HG02938 (cell line): Measurements from ENCODE around the gene JPT2.
A peak's percentile ranks its signal among the peaks of the same experiment; 100 is the strongest.
"Not testable (repeated sequence)": the region's sequence is repeated elsewhere in the genome, so short reads cannot be mapped to it uniquely, and the experiment has no call there.

Source experiments
- ATAC-seq: cut with Tn5 transposase; IDR thresholded peaks from one replicate; pipeline ENCODE4 v1.9.1; 2021; ENCODE audit warnings: mild to moderate bottlenecking, moderate library complexity; ENCODE audit not compliant: unreplicated experiment

JPT2 gene

GRCh38 chr16:1705688-1706385 lies 27.8 kb downstream of the JPT2 start, which contains the start of gene MAPK8IP3:
Gene MAPK8IP3, plus strand, starts transcription at chr16:1706195. Its CDS starts 145 bp downstream, at chr16:1706340.
- peak; percentile 69 for ATAC-seq

- peak; percentile 12 for ATAC-seq
Observed at GRCh38 chr16:1706386-1707192, 28.5 kb downstream of the JPT2 start.

DNA sequence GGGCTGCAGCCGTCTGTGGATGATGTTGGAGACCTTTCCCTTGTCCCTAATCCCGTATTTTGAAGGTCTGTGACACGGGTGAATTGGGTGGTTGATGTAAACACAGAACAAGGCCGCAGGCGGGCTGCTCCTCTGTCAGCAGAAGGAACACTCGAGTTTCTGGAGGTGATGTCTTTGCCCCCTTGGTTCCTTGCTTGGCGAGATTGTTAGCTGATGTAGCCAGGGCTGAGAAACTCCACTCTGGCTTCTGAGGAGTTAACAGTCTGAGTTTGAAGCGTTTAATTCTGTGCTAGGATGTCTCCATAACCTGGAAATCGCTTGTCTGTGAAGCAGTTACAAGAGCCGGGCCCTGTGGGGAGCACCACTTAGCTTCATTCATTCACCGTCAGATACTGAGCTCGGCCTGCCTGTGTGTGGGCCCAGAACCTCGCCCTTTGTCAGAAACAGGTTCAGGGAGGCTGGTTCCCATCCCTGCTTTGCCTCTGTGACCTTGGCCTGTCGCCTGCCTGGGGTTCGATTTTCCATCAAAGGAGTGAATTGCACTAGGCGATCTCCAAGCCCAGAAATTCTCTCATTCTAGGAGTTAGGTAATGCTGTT lies 29.2 kb downstream of the JPT2 start:
- ATAC-seq: no peak

DNA sequence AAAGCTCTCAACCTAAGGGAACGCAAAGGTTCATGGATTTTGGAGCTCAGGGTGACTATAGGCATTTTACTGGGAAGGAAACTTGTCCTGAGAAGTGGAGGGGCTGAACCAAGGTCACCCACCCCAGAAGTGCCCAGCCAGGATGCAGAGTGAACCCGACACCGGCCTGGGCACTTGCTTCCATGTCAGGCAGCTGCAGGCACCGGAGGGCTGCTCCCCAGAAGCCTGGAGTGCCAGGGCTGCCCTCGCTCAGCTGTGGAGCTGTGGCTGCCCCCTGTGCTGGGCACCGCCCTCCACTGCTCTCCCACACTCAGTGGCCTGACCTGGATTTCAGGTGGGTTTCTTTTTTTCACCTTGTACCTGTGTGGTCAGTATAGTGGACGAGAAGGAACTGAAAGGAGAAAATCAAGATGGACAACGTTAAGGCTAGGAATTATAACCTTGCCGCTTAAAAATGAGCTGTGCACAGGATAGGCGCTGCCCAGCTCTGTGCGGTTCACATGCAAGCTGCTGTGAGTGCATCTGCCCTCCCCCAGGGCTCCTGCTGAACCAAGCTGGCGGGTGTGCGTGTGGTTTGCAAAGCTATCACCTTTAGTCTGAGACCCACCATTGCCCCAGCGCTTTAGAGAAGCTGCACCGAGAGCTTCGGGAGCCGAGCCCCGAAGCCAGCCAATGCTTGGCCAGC lies 30.1 kb downstream of the JPT2 start:
- no peak for ATAC-seq

- ATAC-seq: no peak
Observed at GRCh38 chr16:1708768-1709180, 30.7 kb downstream of the JPT2 start.

DNA sequence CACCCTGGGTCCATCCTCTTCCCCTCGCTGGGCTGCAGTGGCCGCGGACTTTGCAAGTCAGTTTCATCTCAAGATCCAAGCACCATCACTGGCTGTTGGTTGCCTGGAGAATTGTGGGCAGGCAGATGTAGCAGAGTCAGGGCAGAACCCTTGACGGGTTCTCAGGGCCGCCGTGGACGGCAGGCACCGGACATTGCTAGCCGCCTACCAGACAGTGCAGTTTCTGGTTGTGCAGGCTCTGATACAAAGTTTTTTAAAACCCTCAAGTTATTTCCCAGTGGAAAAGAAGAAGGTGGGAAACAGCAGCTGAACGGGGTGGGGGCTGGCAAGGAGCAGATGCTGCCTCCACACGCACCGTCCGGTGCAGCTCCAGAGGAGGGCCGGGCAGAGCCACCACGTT lies 31.3 kb downstream of the JPT2 start:
- no peak for ATAC-seq

DNA sequence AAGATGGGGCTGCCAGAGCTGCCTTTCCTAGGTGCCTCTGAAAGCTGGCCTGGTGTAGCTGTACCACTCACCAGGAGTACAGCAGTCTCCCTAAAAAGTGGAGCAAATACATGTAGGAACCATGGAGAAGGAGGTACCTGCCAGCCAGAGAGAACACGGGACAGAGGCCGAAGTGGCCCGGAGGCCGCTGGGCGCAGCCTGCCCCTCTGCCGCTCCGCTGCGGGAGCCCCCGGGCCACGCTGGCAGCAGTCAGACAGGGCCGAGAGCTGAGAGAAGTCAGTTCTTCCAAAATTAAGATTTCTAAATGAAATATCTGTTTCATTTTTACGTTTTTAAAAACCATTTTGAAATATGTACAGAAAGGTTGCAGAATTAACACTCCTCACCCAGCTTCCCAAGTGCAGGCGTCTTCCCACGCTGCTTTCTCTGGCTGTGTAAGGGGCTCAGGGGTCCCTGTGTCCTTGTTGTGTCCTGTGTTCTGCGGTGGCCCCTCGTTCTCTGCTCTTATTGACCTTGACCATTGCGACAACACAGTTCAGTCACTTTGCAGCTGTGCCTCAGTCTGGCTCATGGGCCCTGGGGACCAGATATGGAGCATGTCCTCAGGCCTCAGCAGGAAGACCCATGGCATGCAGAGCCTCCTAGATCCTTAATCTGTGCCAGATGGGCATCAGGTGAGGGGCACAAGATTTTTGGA lies 32.9 kb downstream of the JPT2 start:
- no peak for ATAC-seq

DNA sequence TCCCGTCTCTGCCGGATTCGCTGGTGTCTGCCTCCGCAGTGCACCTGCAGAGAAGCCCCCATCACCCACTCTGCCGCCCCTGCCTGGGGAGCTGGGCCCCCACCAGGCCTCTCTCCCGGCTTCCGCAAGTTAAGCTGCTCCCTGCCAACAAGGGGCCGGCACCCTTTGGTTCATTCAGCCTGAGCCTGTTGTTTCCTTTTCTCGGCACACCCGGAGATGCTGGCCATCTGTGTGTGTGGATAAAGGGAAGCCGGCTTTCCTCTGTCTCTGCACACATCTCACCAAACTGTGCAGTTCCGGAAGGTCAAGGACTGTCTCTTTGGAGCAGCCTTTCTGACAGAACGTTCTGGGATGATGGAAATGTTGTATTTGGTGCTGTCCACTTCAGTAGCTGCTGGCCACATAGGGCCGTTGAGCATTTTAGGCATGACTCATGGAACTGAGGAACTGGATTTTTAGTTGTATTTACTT lies 34.7 kb downstream of the JPT2 start:
- no peak for ATAC-seq

- ATAC-seq: no peak
Observed at GRCh38 chr16:1713331-1713730, 35.3 kb downstream of the JPT2 start.

GRCh38 chr16:1713933-1714332 lies 35.9 kb downstream of the JPT2 start:
- ATAC-seq: no peak

- no peak for ATAC-seq
Observed at GRCh38 chr16:1715220-1715619, 37.1 kb downstream of the JPT2 start.

GRCh38 chr16:1718236-1718635 lies 40.2 kb downstream of the JPT2 start:
- ATAC-seq: not testable (repeated sequence)

DNA sequence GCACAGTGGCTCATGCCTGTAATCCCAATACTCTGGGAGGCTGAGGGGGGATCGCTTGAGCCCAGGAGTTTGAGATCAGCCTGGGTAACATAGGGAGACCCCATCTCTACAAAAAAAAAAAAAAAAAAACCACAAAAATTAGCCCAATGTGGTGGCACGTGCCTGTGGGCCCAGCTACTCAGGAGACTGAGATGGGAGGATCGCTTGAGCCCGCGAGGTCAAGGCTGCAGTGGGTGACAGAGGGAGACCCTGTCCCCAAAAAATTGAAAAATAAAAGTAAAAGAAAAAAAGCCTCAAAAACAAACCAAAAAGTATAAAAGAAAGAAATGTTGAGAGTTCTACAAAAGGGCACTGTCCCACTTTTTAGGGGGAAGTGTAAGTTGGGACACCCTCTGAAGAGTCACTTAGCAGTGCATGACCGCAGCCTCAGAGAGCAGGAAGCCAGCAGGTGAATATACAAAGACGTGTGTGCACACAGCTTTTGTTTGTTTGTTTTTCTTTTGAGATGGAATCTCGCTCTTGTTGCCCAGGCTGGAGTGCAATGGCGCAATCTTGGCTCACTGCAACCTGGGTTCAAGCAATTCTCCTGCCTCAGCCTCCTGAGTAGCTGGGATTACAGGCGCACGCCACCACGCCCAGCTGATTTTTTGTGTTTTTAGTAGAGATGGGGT lies 41.6 kb downstream of the JPT2 start:
- not testable (repeated sequence) for ATAC-seq

GRCh38 chr16:1721372-1721771 lies 43.3 kb downstream of the JPT2 start:
- ATAC-seq: no peak

- no peak for ATAC-seq
Observed at GRCh38 chr16:1723450-1724147, 45.5 kb downstream of the JPT2 start.

- ATAC-seq: no peak
Observed at GRCh38 chr16:1724491-1724890, 46.4 kb downstream of the JPT2 start.

- no peak for ATAC-seq
Observed at GRCh38 chr16:1726661-1727502, 48.8 kb downstream of the JPT2 start.
